Stimulated activated CD4-positive, alpha-beta T cell treated with anti-CD3 and anti-CD28 coated beads, TNF-alpha, amount 100 ng/mL, for 1 hour (primary cell): Measurements from ENCODE around the gene WDR64.
A peak's percentile ranks its signal among the peaks of the same experiment; 100 is the strongest.

Experiments used
- DNase-seq, 3 donors: peaks; one replicate each; pipeline ENCODE4 v3.0.0-alpha.2; 2020; ENCODE audit warnings: low read depth in 3 of 3, low spot score in 1 of 3

Gene WDR64

DNA sequence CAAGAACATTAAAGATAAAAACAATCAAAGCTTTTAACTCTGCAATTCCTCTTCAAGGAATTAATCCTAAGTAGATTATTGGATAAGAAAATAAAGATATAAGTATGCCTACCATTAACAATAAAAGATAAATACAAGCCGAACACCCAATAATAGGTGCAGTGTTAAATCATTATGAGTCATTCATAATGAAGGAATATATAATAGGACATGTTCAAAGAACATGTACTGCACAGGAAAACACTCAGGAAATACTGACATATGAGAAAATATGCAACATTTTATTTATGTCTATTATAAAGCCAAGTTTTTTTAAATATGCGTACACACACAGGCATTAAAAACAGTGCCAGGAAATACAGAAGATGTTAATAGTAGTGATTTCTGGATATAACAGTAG, 184.9 kb downstream of the WDR64 start:
- no peak for DNase-seq

DNA sequence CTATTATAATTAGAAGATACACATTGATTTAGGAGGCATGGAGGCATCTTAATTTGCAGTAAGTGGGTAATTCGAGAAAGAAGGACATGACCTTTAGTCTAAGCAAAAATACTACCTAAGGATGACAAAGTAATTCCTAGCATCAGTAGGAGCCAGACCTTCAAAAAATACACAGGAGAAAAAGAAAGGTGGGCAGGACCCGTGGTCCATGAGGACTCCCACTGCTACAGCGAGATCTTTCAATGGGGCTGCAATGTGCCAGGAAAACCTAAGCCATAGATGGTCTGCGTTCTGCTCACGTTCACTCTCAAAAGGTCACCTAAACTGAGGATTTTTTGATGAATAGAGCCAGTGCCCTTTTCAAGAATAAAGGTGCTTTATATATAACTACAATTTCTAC, 185.3 kb downstream of the WDR64 start:
- DNase-seq = no peak

DNA sequence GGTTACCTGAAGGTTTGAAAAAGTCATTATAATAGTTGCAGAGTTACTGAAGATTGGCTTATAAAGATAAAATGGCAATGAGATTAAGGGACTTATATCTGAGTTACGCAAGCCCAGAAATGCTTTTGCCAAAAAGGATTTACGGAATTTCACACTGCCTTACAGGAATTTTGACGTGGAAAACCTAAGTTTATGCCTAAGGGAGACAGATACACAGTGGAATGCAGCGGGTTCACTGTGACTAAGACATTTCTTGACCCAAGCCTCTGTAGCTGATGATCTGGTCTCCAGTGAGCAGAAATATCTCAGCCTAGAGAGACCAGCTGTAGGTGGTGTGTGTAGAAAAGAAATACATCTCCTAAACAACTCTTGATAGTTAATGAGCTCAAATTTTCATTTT, 185.8 kb downstream of the WDR64 start:
- DNase-seq = no peak

DNA sequence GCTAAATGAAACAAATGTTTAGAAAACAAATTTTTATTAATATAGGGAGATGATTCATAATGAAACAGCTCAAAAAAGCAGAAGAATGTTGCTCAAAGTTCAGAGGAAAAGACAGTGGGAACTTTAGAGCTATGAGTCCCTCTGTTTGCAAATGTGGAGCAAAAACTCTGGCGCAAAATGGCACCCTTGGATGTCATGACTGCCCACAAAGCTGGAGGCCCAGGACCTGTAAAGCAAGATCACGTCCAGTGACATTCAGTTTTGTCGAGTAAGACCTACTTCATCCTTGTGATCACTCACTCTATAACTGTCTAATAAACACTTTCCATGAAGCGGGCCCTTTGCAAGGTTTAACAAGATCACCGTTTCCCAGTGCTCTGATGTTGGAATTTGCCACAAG, 186.8 kb downstream of the WDR64 start:
- DNase-seq = no peak

DNA sequence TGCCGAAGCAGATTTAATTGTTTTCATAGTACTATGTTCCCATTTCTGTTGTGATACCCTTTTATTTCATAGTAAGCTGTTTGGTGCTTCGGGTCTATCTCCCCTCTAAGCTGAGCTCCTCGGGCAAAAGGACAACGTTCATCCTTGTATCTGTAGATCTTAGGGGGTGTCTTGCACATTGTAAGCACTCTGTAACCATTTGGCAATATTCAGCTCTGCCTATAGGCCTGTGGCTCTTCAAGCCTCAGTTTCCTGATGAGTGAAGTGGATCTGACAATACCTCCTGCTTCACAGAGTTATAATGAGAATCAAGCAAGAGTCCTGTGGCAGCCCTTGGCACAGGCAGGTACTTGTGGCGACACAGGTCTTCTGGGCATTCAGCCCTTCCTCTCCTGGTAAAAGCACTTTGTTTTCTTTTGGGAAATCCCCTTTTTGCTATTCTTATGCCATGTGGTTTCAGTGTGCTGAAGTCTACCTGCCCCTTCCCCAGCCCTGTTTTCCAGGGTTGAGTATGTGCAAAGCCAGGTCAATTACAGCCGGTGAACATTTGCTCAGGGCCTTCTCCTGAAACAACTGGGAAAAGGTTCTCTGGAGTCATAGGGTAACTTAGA, 187.4 kb downstream of the WDR64 start:
- DNase-seq = no peak

DNA sequence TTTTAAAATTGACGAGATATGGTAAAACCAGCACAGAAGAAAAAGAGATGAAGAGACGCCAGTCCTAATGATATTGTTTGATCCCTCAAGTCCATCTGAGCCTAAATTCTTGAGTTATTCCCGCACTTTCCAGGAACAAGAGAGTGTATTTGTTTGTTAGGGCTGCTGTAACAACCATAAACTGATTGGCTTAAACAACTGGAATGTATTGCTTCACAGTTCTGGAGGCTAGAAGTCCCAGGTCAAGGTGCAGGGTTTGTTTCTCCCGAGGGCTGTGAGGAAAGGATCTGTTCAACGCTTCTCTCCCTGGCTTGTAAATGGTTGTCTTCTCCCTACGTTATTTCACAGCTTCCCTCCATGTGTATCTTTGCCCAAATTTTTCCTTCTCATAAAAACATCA, 188.1 kb downstream of the WDR64 start:
- no peak for DNase-seq

DNA sequence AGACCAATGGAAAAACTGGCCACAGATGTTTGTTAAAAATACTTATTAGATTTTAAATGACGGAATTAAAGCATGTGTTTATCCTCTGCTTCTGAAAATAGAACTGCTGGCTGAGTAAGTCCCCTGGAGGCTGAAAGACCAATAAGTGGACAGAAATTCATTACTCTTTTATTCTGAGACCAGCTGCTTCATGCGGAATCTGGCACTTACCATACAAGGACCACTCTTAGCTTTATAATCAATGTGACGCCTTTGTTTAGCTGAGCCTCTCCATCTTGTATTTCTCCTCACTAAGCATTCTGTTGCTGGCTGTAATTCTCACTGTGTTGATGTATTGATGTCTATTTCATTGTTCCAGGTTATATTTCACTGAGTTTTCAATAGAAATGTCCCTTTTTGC, 189.6 kb downstream of the WDR64 start:
- no peak for DNase-seq

DNA sequence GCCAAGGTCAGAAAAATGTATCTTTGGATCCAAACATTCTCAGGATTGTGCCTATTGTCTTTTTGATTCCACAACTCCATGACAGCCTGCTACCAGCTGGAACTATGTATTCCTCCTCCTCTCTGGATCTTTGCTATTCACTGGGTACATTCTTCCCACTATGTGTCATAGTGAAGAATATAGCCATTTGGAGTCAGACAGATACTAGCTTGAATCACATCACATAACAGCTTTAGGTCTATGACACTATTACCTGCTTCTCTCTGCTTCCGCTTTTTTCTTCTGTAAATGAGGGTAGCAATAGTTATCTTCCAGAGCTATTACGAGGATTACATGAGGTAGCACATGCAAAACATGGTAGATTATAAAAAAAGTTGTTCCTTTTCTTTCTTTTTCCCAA, 190.5 kb downstream of the WDR64 start:
- no peak for DNase-seq

DNA sequence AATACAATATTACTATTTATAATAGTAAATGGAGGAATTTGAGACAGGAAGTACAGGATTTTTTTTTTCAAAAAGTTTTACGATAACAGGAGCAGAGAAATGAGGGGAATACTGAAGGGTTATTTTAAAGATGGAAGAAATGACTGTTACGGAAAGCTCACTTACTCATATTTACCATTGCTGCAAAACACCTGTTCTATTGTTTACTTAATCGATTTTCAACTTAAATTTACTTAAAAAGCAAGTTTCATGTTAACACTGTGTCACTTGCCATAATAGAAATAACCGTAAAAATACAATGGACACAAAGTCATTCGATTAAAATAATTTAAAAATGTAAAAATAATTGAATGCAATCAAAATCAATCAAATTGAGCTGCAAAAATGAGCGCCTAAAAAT, 192.5 kb downstream of the WDR64 start:
- DNase-seq = no peak

DNA sequence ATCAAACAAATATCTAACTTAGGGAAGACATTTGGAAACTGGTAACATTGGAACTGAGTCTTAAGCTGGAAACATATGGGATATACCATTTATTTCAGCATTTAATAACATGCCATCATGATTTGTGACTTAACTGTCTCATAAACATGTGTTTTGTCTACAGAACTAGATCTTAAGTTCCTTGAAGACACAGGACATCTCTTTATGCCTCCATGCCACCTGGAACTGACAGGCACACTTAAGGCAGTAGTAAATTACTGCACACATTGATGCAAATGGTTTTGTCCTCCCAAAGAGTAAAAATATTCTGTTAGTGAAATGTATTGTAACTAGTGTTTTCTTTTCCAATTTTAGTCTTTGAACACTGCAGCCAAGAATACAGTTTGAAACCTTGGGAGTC, 194.3 kb downstream of the WDR64 start:
- DNase-seq = no peak

DNA sequence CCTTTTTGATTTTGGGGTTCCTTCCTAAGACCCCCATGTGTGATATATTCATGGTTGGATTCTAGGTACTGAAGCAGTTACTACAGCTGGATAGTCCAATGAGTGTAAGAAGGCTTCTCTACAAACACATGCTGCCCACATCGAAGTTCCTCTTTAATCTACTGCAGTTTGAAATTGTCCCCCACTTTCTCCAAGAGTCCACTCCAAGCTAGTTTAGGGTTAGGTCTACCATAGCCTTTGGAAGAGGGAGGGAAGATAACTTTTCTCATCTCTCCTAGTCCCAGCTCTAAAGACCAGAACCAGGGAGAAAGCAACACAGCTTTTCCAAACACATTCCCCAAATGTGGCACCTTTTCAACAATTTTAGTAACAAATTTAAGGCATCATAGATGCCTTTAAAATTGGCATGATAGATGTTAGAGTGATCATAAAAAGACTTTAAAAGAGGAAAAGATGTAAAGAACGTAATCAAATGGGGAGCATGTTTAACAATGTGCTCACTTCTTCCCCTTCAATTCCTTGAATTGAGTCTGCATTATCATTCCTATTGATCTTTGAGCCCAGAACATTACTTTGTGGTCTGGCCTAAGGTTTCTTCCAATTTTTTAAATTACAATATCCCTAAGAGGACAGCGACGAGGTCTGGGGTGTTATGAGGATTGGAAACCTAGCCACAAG, 194.9 kb downstream of the WDR64 start:
- DNase-seq = no peak

DNA sequence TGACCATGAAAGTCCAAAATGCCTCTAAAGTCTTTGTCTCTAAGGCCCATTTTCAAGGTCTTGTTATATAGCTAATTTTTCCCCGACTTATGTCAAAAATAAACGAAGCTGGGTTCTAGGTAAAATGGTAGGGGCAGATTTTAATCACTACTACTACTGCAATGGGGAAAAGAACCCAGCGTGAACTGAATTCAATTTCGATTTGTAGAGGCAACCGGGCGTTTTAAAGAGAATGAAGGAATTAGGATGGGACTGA, 195.4 kb downstream of the WDR64 start:
- DNase-seq = no peak

DNA sequence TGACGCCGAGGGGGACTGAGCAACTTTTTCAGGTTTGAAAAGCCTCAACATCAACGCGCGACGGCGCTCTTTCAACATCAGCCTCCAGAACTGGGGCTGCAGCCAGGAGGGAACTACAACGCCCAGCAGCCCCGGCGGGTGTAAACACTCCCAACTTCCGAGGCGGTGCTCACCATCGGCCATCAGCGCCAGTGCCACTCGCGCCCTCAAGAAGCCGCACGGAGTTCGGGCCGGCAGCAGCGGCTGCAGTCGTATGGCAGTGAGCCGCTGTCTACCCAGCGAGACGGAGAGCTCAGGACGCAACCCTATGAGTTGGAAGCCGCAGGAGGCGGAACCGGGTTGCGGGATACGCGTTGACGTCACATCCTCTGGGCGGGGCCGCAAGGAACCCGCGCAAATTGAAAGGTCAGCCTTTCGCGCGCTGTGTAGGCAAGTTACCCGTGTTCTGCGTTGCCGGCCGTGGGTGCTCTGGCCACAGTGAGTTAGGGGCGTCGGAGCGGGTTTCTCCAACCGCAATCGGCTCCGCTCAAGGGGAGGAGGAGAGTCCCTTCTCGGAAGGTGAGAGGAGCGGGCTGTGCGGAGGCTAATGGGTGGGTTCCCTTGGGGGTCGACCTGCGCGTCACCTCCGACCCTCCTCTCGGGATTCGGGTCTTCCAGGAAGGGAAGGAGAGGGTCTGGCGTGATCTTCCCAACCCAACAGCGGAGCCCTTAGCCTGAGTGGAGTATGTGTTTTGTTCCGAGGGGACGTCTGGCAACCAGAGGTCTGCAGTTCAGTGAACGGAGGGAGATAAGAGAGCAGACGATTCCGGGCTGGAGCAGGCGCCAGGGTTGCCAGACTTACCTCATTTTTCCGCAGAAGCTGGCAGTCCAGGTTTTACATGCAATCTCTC, 196.0 kb downstream of the WDR64 start, which contains the start of gene EXO1:
Gene EXO1, plus strand, starts transcription at position 409 of the 890 bp plus-strand sequence. CDS start 2,222 bp downstream, outside the sequence.
- DNase-seq = peak; percentile 54 to 79 (median 61)

DNA sequence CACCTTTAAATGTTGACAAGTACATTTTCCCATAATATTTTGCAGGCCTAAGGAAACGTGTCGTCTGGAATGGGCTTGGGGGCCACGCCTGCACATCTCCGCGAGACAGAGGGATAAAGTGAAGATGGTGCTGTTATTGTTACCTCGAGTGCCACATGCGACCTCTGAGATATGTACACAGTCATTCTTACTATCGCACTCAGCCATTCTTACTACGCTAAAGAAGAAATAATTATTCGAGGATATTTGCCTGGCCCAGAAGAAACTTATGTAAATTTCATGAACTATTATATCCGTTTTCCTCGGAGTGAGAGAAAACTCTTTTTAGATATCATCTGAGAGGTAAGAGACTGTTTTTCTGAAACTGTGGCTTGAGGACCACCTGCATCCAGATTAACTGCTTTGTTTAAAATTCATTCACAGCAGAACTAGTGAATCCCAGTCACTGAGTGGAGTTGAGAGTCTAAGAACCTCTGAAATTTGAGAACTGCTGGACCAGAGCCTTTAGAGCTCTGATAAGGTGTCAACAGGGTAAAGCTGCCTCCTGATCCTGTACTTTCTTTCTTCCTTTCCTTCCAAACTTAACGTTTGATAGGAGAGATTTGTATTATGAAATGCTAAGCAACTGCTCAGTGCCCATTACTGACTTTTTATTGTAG, 196.7 kb downstream of the WDR64 start:
- no peak for DNase-seq

DNA sequence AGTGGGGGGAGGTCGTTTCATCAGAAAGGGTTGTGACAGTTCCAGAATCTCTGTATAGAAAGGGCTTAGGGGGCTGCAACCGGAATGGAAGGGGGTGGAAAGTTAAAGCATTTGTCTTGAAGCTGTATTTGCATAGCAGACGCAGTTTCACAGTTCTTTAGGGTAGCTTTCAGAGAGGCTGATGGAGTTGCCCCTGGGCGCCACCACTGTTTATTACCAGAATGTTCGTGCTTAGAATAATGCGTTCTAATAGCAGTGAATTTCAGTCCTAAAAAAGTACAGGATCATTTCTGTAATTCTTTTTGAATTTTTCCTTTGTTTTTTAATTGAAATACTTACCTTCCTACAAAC, 197.2 kb downstream of the WDR64 start:
- no peak for DNase-seq
